Rectal smooth muscle tissue (tissue), 1 donor: ENCODE data around the gene MEN1.

Experiments used
- H3K27ac ChIP-seq: one replicate; pipeline ENCODE4 v1.7.0; 2013; ENCODE audit warnings: low read depth, low read length, inconsistent platforms
- H3K27me3 ChIP-seq: one replicate; pipeline ENCODE4 v1.7.0; 2013; ENCODE audit warnings: low read length; ENCODE audit not compliant: control insufficient read depth, insufficient read depth
- H3K36me3 ChIP-seq: one replicate; pipeline ENCODE4 v1.7.0; 2013; ENCODE audit warnings: low read length; ENCODE audit not compliant: control insufficient read depth, insufficient read depth
- H3K4me1 ChIP-seq: one replicate; pipeline ENCODE4 v1.7.0; 2013; ENCODE audit warnings: low read length; ENCODE audit not compliant: control insufficient read depth, insufficient read depth
- H3K4me3 ChIP-seq: one replicate; pipeline ENCODE4 v1.7.0; 2013; ENCODE audit warnings: low read length
- H3K9ac ChIP-seq: one replicate; pipeline ENCODE4 v1.7.0; 2013; ENCODE audit warnings: low read length

The MEN1 gene

GRCh38 chr11:64814712-64815187 lies 4.4 kb upstream of the MEN1 start:
- Histone ChIP-seq H3K36me3 (no peaks in the 10 kb centered on the region), H3K27me3 (no peaks in the 10 kb centered on the region)

DNA sequence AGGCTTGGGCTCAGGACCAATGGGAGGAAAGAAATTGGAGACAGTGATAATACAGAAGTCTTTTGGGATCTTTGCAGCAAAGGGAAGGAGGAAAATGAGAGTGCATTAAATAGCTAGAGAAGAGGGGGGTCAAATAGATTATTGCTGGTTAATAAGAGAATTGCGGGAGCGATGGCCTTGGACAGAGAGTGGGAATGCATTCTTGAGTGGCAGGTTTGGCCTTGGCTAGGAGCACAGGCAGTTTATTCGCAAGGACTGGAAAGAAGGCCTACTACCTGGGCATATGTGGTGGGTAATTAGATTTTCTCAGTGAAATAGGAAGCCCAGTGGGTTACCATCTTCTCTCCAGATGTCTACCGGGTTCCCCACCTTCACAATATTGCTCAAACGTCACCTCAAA lies 3.5 kb upstream of the MEN1 start:
- Histone ChIP-seq H3K4me3 (no peak overlapping the region), H3K27me3 (no peaks in the 10 kb centered on the region)

More at GRCh38 chr11:64814712-64815187, 4.4 kb upstream of the MEN1 start:
- no peak overlapping the region for H3K9ac ChIP-seq
- H3K4me1 ChIP-seq, result no peaks in the 10 kb centered on the region
- H3K27ac ChIP-seq, result no peak overlapping the region
- H3K4me3 ChIP-seq, result no peak overlapping the region

DNA sequence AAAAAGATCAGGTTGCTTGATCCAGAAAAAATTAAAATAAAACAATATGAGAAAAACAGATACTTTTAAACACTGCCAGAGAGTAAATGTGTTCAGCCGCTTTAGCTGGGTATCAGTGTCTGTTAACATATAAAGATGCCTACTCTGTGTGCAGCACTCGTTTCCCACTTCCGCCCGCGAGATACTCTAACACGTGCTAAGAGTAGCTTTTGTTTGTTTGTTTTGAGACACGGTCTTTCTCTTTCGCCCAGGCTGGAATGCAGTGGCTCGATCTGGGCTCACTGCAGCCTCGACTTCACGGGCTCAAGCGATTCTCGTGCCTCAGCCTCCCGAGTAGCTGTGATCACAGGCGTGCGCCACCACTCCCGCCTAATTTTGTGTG lies 531 bp upstream of the MEN1 start:
- peak overlapping the region; percentile 34 for H3K27ac ChIP-seq
- H3K4me1 ChIP-seq, result peaks cover 3% of the 10 kb centered on the region
- H3K36me3 ChIP-seq, result no peaks in the 10 kb centered on the region
- H3K9ac ChIP-seq, result no peak overlapping the region
- H3K4me3 ChIP-seq, result peak overlapping the region; percentile 82
- H3K27me3 ChIP-seq, result no peaks in the 10 kb centered on the region

More for the DNA sequence above, 3.5 kb upstream of the MEN1 start:
- Histone ChIP-seq H3K4me1 (peaks cover 3% of the 10 kb centered on the region), H3K27ac (no peak overlapping the region), H3K36me3 (no peaks in the 10 kb centered on the region), H3K9ac (no peak overlapping the region)

DNA sequence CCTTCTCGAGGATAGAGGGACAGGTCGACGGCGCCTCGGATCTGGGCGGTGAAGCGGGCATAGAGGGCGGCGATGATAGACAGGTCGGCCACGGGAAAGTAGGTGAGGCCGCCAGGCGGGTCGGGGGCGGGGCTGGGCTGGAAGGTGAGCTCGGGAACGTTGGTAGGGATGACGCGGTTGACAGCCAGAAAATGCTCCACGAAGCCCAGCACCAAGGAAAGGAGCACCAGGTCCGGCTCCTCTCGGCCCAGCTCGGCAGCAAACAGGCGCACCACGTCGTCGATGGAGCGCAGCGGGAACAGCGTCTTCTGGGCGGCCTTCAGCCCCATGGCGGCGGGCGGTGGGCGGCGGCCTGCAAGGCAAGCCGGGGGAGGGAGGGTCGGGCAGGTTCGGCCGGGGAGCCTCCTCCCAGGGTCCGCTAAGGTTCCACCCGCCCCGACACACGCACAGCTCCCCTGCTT lies 540 bp downstream of the MEN1 start:
- Histone ChIP-seq H3K27me3 (no peaks in the 10 kb centered on the region), H3K9ac (no peak overlapping the region), H3K36me3 (no peaks in the 10 kb centered on the region), H3K27ac (no peak overlapping the region), H3K4me1 (peaks cover 3% of the 10 kb centered on the region), H3K4me3 (peak overlapping the region; percentile 82)

GRCh38 chr11:64805481-64805880 lies 4.9 kb downstream of the MEN1 start:
- H3K9ac ChIP-seq, result no peak overlapping the region
- no peak overlapping the region for H3K27ac ChIP-seq
- H3K36me3 ChIP-seq, result no peaks in the 10 kb centered on the region
- H3K27me3 ChIP-seq, result no peaks in the 10 kb centered on the region
- peaks cover 7% of the 10 kb centered on the region for H3K4me1 ChIP-seq
- no peak overlapping the region for H3K4me3 ChIP-seq

GRCh38 chr11:64804346-64805210 lies 5.8 kb downstream of the MEN1 start:
- Histone ChIP-seq H3K4me3 (no peak overlapping the region), H3K4me1 (peaks cover 6% of the 10 kb centered on the region), H3K27me3 (no peaks in the 10 kb centered on the region), H3K36me3 (no peaks in the 10 kb centered on the region), H3K27ac (no peak overlapping the region), H3K9ac (no peak overlapping the region)

GRCh38 chr11:64803846-64804345 lies 6.5 kb downstream of the MEN1 start:
- no peaks in the 10 kb centered on the region for H3K36me3 ChIP-seq
- H3K4me3 ChIP-seq, result peak overlapping the region; percentile 69

GRCh38 chr11:64803158-64803845 lies 7.0 kb downstream of the MEN1 start, which contains the start of gene MAP4K2:
Gene MAP4K2 (minus strand): TSS chr11:64803214. CDS start chr11:64803149, 65 bp downstream.
- Histone ChIP-seq H3K4me3 (peak within 1 kb of the TSS; percentile 69), H3K27me3 (no peaks in the 10 kb centered on the region), H3K27ac (peak within 1 kb of the TSS; percentile 68), H3K4me1 (peaks cover 4% of the 10 kb centered on the region), H3K36me3 (no peaks in the 10 kb centered on the region), H3K9ac (peak within 1 kb of the TSS; percentile 34)

More at GRCh38 chr11:64803846-64804345, 6.5 kb downstream of the MEN1 start:
- Histone ChIP-seq H3K9ac (no peak overlapping the region), H3K27me3 (no peaks in the 10 kb centered on the region), H3K27ac (peak overlapping the region; percentile 68), H3K4me1 (peaks cover 4% of the 10 kb centered on the region)

GRCh38 chr11:64802370-64803157 lies 7.8 kb downstream of the MEN1 start:
- H3K27me3 ChIP-seq, result no peaks in the 10 kb centered on the region
- no peaks in the 10 kb centered on the region for H3K36me3 ChIP-seq
- peaks cover 4% of the 10 kb centered on the region for H3K4me1 ChIP-seq
- peak overlapping the region; percentile 21 for H3K9ac ChIP-seq
- peak overlapping the region; percentile 62 for H3K4me3 ChIP-seq
- H3K27ac ChIP-seq, result peak overlapping the region; percentile 59

- Histone ChIP-seq H3K9ac (no peak overlapping the region), H3K4me1 (peaks cover 4% of the 10 kb centered on the region), H3K27me3 (no peaks in the 10 kb centered on the region), H3K27ac (peak overlapping the region; percentile 59), H3K4me3 (peak overlapping the region; percentile 62), H3K36me3 (peaks cover 2% of the 10 kb centered on the region)
Observed at GRCh38 chr11:64801561-64802369, 8.6 kb downstream of the MEN1 start.

GRCh38 chr11:64801158-64801464 lies 9.2 kb downstream of the MEN1 start:
- H3K4me1 ChIP-seq, result peaks cover 4% of the 10 kb centered on the region
- H3K9ac ChIP-seq, result no peak overlapping the region
- peaks cover 2% of the 10 kb centered on the region for H3K36me3 ChIP-seq
- no peak overlapping the region for H3K27ac ChIP-seq
- no peaks in the 10 kb centered on the region for H3K27me3 ChIP-seq
- H3K4me3 ChIP-seq, result no peak overlapping the region
